HepG2 (cell line): ENCODE data around the gene SGK1. TPM values are rescaled to one million over a fixed set of nuclear protein-coding genes. Genes with fewer than 3 reads are reported as not detected.

Experiments used
- HOXA3 ChIP-seq: sonication (generic); formaldehyde crosslinking; IDR thresholded peaks from 2 replicates; pipeline ENCODE4 v1.5.0; 2020; ENCODE audit warnings: missing genetic modification reagents
- PHF20 ChIP-seq: sonication (generic); formaldehyde crosslinking; IDR thresholded peaks from 2 replicates; pipeline ENCODE4 v1.5.0; 2020; ENCODE audit warnings: mild to moderate bottlenecking, missing genetic modification reagents
- PPARG ChIP-seq: conservative IDR thresholded peaks from 2 replicates; pipeline ENCODE4 v1.6.1; 2016; ENCODE audit warnings: missing biosample characterization, missing genetic modification reagents
- SSRP1 ChIP-seq: IDR thresholded peaks from 2 replicates; pipeline ENCODE4 v1.6.1; 2016; ENCODE audit warnings: control low read depth
- ZBTB40 ChIP-seq, 2 experiments: fragments of 450-650 bp in 1 of 2; sonication (generic) in 1 of 2; formaldehyde crosslinking in 1 of 2; IDR thresholded peaks; 2 replicates each; pipeline versions ENCODE4 v1.6.1 to v1.8.0; 2016 to 2022; ENCODE audit warnings: antibody characterized with exemption in 1 of 2, mild to moderate bottlenecking in 1 of 2, missing genetic modification reagents in 1 of 2
- ZFP36L2 ChIP-seq: sonication (generic); formaldehyde crosslinking; IDR thresholded peaks from 2 replicates; pipeline ENCODE4 v1.4.0; 2020; ENCODE audit warnings: missing genetic modification reagents
- ZMYM2 ChIP-seq: sonication (generic); formaldehyde crosslinking; IDR thresholded peaks from 2 replicates; pipeline ENCODE4 v1.8.0; 2022; ENCODE audit warnings: mild to moderate bottlenecking, missing genetic modification reagents
- ZNF30 ChIP-seq: sonication (generic); formaldehyde crosslinking; IDR thresholded peaks from 2 replicates; pipeline ENCODE4 v1.5.0; 2020; ENCODE audit warnings: mild to moderate bottlenecking, missing genetic modification reagents
- ZNF687 ChIP-seq: sonication (generic); formaldehyde crosslinking; IDR thresholded peaks from 2 replicates; pipeline ENCODE4 v1.5.1; 2020; ENCODE audit warnings: mild to moderate bottlenecking, missing genetic modification reagents, moderate library complexity
- polyA plus RNA-seq, 8 experiments: library from polyadenylated mRNA; depleted of rRNA in 3 of 8; stranded (reverse) in 7 of 8; unstranded in 1 of 8; fragments of >200 nt; fragmentation: Illumina TruSeq in 4 of 8; extraction: Trizol in 4 of 8; gene quantifications; 2 replicates each; pipeline versions ENCODE4 v1.2.1 to v1.2.3, GENCODE V29; 2011 to 2016; ENCODE audit warnings: low read depth in 4 of 8, missing spikeins in 1 of 8, mixed read lengths in 1 of 8; ENCODE audit not compliant: insufficient read depth in 1 of 8
- total RNA-seq, 5 experiments: library from RNA; depleted of rRNA; stranded (reverse); fragments of >200 nt; fragmentation: Illumina TruSeq; extraction: Trizol; gene quantifications; 2 replicates each; pipeline ENCODE4 v1.2.3, GENCODE V29; 2016; ENCODE audit warnings: low read depth in 1 of 5

The SGK1 gene
- total and polyA plus RNA-seq, 2 of the 13 experiments (the other 11 are each of a cell fraction or from before 2014, with no cell fraction given), result 56.1 to 56.2 TPM

GRCh38 chr6:134174672-134175531, 143.0 kb downstream of the SGK1 start (continued):
- TF ChIP-seq ZBTB40 (IDR thresholded peaks at IDR 0.05), result no peak
- no peak; the same call in none of the 2 replicates for TF ChIP-seq ZBTB40 (CRISPR knock-in tag; IDR thresholded peaks at IDR 0.05)
- TF ChIP-seq HOXA3, result peak; percentile 74; the same call in 1 of the 2 replicates
- TF ChIP-seq PHF20 (CRISPR knock-in tag), result peak; percentile 57; the same call in 1 of the 2 replicates
- no peak for TF ChIP-seq ZMYM2 (CRISPR knock-in tag)
- no peak for TF ChIP-seq ZFP36L2 (CRISPR knock-in tag)
- peak; percentile 79; the same call in 1 of the 2 replicates for TF ChIP-seq ZNF30 (CRISPR knock-in tag)
- TF ChIP-seq ZNF687 (CRISPR knock-in tag), result peak; percentile 94
- TF ChIP-seq PPARG (CRISPR knock-in tag), result peak; percentile 49; the same call in 1 of the 2 replicates
- no peak for TF ChIP-seq SSRP1
